SH-SY5Y (cell line): ENCODE results near the gene UBAC2.

ENCODE experiments used
- GATA2 ChIP-seq: IDR thresholded peaks from 2 replicates; pipeline ENCODE4 v1.6.1; 2011; ENCODE audit warnings: mild to moderate bottlenecking, low read depth, low read length
- GATA3 ChIP-seq: IDR thresholded peaks from 2 replicates; pipeline ENCODE4 v1.6.1; 2011; ENCODE audit warnings: low read depth, mild to moderate bottlenecking, low read length, moderate library complexity

DNA sequence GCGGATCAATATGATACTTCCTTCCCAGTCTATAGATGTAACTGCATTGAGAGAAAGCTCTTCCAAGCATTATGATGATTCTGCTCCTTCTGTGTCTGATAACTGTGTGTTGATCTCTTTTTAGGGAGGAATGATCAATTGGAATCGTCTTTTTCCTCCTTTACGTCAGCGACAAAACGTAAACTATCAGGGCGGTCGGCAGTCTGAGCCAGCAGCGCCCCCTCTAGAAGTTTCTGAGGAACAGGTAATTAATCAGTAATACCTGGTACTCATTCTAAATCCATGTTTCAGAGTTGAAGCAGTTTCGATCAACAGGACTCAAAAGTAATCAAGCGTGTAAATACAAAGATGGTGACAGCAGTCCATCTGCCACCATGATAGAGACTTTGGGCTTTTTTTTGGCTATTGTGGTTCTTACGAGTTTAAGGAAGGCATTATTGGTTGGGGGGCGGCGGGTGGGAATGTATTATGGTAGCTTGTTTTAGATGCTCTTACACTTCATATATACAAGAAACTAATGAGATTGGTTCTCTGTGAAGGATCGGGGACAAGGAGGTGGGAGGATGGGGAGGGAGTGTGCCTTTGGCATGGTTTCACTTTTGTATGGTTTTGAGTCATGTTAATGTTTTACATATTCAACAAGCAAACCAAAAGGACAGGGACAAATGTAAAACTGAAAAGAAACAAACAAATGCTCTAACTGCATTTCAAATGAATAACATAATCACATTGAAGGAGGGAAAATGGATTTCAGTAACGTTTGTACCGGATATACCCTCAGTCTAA, 167.2 kb downstream of the UBAC2 start:
- TF ChIP-seq GATA2 (no peak), GATA3 (no peak)
